IPS DF 19.7 (cell line): ENCODE measurements around the gene WDR64.
"Not testable (repeated sequence)": the region's sequence is repeated elsewhere in the genome, so short reads cannot be mapped to it uniquely, and the experiment has no call there.

Experiments used
- DNase-seq: peaks from one replicate; pipeline ENCODE4 v3.0.0-alpha.2; 2013; ENCODE audit warnings: low read depth, low spot score

Gene WDR64

DNA sequence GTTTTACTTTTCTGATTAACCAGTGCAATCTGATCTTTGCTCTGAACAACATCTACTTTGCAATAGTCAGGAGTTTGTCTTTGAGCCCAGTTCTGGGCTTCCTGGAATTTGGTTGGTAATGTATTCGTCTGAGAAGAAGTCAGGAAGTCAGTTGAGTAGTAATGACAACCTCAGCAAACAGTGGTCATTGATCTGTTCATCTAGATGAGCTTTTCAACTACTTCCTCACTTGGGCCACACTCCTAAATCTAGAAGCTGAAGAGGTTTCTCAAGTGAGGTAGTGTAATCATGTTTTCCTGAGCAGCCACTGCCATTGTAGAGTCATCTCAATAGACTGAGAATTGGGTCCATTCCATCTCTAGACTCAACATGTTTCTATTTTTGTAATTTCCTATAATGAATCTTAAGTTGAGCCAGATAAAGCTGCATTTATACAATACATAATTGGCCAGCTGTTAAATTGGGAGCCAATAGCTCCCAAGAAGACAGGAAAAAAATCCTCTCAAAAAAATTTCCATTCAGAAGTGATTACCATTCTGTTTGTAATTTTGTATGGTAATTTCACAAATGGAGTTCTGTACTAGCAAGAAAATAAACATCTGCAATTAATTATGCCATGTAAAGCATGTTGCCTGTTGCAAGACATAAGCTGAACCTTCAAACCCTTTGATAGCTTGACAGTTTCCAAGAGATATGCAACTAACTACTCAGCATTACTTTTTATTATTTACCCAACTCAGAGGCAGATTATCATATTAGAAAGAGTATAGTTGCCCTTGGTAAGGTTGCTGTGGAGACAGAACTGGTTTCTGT lies 49.6 kb downstream of the WDR64 start:
- no peak for DNase-seq

DNA sequence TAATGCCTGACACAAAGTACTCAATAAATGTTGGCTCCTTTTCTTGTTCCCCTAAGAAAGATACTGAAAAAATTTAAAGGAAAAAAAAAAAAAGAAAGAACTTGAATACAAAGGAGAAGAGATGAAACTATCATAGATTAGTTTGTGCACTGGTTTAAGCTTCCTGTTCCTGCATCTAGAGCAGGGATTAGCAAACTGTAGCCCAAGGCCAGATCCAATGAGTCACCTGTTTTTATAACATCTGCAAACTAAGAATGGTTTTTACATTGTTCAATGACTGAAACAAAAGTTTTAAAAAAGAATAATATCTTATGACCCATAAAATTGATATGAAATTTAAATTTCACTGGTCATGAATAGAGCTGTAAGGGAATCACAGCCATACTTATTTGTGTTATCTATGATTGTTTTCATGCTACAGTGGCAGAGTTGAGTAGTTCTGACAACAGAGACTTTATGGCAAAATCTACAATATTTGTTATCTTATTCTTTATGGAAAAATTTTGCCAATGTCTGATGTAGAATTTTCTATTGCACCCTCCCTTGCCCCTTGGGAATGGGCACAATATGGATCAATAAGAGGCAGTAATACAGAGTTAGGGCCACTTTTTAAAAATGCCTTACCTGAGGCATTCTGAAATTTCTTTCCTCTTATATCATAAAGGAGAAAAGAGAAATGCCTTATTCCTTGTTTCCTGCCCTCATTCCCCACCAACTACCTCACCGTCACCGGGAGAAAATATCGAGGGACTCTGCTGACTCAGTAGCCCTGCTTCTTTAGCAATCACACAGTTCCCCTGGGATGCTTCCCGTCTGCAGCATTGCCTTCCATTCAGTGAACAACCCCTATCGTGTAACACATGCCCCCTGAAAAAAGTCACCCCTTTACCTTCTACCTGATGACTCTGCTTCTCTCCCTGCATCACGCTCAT lies 50.6 kb downstream of the WDR64 start:
- DNase-seq, result no peak

DNA sequence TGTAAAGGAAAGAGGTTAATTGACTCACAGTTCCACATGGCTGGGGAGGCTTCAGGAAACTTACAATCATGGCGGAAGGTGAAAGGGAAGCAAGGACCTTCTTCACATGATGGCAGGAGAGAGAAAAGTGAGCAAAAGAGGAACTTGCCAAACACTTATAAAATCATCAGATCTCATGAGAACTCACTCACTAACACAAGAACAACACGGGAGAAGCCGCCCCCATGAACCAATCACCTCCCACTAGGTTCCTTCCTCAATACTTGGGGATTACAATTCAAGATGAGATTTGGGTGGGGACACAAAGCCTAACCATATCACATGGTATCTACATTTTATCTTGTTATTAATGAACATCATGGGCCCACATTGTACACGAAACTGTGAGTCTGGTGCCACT lies 51.7 kb downstream of the WDR64 start:
- not testable (repeated sequence) for DNase-seq

- no peak for DNase-seq
Measured at GRCh38 chr1:241706257-241706656, 54.2 kb downstream of the WDR64 start.

GRCh38 chr1:241706967-241707366 lies 54.9 kb downstream of the WDR64 start:
- no peak for DNase-seq

DNA sequence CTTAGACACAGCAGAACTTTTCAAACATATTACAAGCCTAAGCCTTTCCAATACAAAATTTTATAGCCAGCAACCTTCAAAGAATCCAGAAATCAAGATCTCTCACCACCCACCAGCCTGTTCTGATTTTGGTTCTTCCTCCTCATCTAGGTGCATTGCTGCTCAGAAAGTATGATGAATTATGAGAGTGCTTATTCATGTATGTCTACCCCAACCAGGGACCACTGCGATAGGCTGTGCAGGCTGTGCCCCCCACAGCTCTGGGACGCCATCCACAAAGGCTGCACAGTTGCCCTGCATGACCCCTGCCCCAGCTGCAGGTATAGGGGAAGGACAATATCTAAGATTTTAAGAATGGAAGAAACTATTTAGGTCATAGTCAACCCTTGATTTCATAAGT lies 55.4 kb downstream of the WDR64 start:
- no peak for DNase-seq

DNA sequence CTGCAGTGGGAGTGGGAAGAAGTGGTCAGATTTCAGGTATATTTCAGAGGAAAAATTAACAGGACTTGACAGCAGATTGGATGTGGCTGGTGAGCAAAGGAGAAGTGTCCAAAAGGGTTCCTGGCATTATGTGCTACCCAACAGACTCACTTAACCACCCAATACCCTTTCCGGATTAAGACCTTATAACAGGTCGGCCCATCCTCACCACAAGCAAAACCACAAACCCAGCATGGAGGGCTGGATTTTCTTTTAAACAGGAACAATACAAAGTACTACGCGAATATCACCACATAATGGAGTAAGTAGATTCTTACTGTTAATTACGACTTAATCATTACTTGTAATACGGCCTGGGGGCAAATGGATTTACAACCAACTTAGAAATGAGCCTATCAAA lies 59.2 kb downstream of the WDR64 start:
- no peak for DNase-seq

- DNase-seq, result no peak
Measured at GRCh38 chr1:241713316-241713715, 61.2 kb downstream of the WDR64 start.

GRCh38 chr1:241714321-241715218 lies 62.5 kb downstream of the WDR64 start:
- DNase-seq, result no peak

DNA sequence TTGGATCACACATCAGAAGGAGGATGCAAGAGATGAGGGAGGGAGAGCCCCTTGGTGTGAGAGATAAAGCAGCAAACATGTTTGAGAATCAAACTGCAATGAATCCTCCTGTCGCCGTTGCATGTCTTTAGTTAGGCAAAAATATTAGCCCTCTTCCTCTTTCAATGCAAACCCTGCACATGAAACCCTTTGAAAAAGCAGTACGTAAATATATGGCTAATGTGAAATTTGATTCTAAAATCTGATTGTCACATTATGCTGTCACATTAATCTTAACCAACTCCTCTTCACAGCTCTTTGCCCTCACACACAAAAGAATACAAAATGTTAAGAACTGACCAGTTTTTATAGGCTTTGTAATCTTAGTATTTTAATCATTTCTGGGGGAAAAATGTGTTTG lies 63.4 kb downstream of the WDR64 start:
- DNase-seq, result no peak

DNA sequence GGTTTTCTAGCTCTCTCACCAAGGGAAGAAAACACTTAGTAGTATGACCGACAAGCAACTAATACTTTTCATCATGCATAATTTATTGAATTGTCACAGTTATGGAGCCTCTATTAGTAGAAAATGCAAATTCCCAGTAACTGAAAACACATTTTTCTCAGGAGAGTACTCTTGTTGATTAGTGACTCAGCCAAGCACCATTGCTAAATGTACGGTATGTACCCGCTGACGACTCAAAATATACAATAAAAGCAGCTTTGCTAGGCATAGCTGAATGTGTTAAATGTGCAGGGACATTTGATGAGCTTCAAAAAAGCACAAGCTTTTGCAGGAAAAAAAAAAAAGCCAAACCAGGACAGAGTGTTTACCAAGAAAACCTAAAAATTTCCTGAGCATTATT lies 63.9 kb downstream of the WDR64 start:
- DNase-seq, result no peak

GRCh38 chr1:241716915-241717656 lies 65.0 kb downstream of the WDR64 start:
- no peak for DNase-seq

DNA sequence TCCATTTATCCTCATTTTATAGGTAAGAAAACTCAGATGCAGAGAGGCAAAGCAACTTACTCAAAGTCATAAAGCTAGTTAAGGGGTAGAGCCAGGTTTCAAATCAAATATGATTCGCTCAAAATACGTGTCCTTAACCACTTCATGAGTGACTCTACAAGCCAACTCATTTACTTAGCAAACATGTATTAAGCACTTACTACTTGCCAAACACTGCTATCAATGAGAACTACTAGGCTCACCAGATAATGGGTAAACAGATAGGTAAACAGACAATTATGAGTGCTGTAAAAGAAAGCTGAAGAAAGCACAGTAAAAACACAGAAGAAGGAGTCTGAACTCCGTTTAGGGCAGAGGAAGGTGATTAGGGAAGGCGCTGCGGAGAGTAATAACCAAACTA lies 65.9 kb downstream of the WDR64 start:
- DNase-seq, result no peak

DNA sequence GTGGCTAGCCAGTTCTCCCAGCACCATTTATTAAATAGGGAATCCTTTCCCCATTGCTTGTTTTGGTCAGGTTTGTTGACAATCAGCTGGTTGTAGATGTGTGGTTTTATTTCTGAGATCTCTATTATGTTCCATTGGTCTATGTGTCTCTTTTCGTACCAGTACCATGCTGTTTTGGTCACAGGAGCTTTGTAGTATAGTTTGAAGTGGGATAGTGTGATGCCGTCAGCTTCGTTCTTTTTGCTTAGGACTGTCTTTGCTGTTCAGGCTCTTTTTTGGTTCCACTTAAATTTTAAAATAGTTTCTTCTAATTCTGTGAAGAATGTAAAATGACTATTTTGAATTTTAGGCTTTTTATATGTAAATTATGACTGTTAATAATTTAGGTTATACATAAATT lies 68.9 kb downstream of the WDR64 start:
- no peak for DNase-seq

DNA sequence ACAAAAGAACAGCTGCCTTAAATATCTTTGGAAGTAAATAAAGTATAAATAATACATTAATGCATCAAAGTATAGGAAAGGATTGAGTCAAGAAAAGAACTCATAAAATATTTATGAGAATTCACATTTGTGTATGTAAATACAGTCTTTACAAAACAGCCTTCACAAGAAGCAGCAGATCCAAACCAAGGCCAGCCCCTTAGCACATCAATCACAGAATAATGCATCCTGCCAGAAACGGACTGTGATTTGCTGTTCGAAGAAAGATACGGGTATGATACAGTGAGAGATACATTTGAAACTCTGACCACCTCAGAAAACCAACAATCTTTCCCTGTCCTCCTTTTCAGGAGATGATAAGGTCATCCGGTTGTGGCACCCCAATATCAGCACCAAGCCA lies 70.9 kb downstream of the WDR64 start:
- DNase-seq, result no peak

DNA sequence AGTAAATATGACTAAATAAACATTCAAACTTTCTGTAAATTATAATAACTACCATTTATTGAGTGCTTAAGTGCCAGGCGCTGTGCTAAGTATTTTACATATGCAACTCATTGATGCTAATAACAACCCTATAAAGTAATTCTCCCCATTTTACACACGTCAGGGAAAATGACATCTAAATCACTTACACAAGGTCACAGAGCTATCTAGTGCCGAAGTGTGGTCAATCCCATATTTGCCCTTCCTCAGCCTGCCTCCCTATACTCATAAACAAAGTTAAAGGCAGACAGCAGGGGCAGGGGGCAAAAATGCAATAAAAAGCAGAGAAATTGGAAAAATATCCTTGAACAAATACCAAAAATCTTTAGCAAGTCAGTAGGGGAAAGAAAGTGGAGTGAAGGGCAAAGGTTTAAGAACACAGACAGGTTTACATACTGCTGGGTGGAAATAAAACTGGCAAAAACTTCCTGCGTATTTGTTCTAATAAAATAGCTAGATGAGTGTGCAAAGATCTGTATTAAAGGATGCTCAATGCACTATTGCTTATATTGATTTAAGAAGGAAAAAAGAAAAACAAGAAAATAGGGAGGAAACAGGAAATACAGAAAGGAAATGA lies 72.8 kb downstream of the WDR64 start:
- DNase-seq, result no peak

- no peak for DNase-seq
Measured at GRCh38 chr1:241730031-241730430, 78.0 kb downstream of the WDR64 start.

DNA sequence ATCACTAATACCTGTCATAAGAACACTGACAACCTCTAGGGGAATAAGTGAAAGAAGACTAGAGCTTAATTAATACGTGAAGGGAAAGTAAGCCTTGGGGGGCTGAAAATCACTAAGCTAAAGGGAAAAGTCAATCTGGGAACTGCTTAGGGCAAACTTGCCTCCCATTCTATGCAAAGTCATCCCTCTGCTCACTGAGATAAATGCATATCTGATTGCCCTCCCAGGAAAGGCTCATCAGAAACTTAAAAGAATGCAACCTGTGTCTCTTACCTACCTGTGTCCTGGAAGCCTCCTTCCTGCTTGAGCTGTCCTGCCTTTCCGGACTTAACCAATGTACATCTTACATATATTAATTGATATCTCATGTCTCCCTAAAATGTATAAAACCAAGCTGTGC lies 81.8 kb downstream of the WDR64 start:
- no peak for DNase-seq

GRCh38 chr1:241734533-241734932 lies 82.5 kb downstream of the WDR64 start:
- DNase-seq, result no peak

- DNase-seq, result not testable (repeated sequence)
Measured at GRCh38 chr1:241735493-241735926, 83.4 kb downstream of the WDR64 start.

DNA sequence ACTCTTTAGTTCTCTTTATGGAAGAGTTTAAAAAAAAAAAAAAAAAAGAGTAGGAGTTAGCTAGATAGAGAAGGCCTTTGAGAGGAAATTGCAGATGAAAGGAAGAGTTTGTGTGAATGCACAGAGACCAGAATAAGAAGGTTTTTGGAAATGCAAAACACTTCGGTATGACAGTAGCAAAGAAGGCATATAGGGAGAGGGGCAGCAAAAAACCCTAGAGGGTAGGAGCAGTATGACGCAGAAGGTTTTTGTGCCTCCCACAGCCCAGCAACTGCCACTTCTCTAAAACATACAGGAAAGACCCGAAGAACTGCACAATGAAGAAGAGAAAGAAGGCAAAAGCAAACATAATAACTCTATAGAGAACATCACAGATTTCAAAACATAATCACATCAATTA lies 84.3 kb downstream of the WDR64 start:
- no peak for DNase-seq
